IPS DF 19.7 (cell line): ENCODE measurements around the gene PCDHB9.

Experiments
- DNase-seq: peaks from one replicate; pipeline ENCODE4 v3.0.0-alpha.2; 2013; ENCODE audit warnings: low read depth, low spot score

Gene PCDHB9

GRCh38 chr5:141236516-141237313, 49.8 kb downstream of the PCDHB9 start:
- DNase-seq: no peak
